Stimulated activated CD4-positive, alpha-beta T cell treated with anti-CD3 and anti-CD28 coated beads, TNF-alpha, amount 100 ng/mL, for 24 hours (primary cell): ENCODE results near the gene SPATS2L.

Experiments
- DNase-seq, 3 experiments: peaks; one replicate each; pipeline ENCODE4 v3.0.0-alpha.2; 2020; ENCODE audit warnings: low read depth in 3 of 3

The SPATS2L gene

DNA sequence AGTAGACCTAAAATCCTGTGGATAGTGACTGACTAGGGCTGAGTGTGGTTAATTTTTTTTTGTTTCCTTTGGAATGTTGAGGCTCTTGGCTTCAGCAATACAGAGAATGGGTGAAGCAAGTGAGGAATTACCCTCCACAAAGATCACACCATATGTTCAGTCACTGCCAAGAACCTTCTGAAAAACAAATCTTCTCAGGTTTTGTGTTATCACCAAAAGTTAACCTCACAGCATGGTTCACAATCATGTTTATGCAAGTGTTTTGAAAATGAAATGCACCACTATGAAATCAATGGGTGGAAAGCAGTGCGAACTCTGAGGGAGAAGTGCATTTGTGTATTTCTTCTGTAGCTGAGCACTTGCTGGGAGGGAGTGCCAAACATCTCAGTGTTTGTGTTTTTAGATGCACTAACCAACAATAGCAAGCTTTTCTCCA is 44.4 kb downstream of the SPATS2L start:
- DNase-seq = no peak

DNA sequence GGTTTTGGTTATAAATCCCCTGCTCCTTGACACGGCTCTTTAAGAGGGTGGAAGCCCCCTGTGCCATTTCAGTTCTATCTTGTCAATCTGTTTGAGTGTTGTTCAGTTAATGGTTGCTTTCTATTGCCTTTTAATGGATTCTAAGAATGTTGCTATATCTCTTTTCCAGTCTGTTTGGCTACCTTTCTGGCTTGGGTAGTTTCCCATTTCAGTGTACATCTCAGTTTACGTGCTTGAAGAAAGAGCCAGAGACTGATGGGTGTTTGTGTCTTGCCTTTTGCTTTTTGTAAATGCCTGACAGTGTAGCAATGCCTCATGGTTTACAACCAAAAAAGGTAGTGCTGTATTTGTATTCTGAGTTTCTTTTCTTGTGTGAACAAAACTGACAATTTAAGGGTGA is 45.3 kb downstream of the SPATS2L start:
- no peak for DNase-seq

DNA sequence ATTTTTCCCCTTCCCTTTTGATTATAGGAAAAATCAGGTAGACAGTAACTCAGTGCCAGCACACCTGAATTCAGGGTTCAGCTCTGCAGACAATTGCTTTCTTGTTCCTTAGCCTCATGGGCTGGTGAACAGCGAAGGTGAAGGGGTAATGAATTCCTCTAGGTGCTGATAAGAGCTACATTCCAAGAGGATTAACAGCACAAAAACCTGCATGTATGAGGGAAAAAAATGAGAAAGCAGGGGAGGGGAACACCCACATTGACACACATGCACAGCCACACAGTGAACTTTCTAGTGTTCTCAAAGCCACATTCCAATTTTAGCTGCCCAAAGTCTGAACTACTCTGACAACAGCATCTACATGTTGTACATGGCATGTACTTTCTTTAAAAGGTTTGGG is 46.1 kb downstream of the SPATS2L start:
- DNase-seq = no peak

DNA sequence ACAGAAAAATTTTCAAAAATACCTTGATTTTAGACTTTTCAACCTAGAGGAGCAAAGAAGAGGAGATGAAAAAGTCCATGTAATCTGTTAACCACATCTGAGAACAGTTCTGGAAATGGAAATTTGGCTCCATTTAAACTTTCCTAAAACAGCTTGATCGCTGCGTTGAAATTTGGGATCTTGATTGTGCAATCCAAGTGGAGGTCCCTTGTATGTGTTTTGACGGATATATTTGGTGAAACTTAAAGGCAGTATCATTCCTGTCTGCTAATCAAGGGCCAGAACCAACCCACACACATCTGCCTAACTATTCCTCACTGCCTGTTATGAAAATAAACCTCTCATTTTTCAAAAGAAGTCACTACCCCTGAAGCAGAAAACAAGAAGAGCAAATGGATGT is 46.6 kb downstream of the SPATS2L start:
- no peak for DNase-seq

DNA sequence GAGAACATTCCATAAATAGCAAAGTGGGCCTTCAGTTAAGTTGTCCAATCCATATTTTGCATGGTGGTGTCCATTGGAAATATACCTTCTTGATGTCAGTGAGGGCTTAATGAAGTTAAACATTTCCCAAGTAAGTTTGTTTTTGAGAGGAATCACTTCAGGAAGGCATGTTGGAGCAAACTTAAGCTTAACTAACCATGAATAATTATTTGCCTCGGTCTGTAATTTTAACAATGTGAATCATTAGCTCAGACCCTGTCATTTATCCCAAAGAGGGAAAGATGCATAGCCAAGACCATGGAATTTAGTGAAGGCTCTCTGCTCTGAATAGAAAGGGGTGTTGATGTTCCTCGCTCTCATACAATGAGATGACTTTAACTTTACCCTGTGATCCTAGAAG is 47.4 kb downstream of the SPATS2L start:
- no peak for DNase-seq

DNA sequence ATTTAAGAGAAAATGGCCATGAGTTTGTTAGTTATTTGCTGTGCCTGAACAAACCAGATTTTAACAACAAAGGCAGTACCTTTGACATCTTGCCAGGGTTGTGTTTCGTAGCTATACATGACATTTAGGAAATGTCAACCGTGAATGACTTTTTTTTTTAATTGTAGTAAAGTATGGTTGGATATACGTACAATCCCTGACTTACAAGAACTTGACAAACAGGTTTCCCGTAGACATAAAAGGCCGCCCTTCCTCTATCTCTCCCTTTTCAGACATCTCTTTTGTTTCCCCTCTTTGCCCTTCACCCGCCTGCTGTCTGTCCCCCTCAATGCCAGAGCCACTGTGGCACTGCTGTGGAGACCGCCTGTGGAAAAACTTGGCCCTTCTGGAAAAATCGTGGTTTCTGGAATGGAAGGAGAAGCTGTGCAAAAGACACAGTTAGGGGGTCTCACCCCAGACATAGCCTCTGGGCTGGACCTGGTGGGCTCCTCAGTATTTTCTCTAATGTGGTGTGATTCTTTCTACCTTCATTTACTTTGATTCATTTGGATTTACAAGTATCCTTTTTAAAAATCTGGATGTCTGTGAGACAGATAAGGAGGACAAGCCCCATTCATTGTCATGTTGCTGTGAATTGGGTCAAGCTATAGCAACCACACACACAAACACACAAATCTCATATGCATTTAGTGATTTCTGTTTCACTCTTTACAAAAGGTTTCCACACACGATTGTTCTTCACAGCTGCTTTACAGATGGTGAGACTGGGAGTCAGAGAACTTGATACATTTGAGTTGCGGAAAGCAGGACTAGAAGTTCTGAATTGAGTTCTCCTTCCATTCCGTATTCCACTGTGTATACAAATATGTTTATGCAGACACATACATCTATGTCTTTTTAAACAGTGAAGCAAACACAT is 48.6 kb downstream of the SPATS2L start:
- no peak for DNase-seq

DNA sequence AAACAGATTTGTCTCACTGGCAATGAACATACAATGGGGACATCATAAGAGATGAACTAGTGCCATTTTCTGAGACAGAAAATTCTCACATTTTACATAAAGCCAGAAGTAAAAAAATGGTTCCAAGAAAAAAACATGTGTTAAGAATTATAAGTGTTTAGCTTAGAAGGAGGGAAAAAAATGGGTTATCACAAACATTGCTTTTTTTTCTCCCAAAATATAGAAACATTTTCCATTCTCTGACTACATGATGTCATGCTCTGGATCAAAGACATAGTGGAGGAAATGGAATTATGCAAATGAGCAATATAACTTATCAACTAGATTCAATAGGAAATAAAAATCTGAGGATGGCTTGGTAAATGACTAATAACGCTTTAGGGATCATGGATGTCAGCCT is 49.8 kb downstream of the SPATS2L start:
- no peak for DNase-seq

DNA sequence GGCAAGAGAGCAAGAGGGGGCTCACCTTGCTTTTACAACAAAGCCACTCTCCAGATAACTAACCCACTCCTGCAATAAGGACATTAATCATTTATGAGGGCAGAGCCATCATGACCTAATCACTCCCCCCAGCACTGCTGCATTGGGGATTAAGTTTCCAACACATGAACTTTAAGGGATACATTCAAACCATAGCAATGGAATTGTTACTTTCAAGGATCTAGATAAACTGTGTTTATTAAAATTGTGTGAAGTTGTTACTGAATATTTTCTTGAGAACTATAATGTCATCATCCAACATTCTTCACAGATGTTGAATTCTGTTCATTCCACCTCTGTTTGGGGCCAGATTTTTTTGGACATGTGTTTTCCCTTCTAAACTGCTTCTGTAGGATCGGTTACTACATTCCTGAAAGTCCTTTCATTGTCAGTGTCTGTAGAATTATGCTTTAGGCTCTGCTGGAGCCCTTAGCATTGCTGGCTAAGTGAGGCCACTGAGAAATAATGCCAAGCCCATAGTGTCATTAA is 50.4 kb downstream of the SPATS2L start:
- no peak for DNase-seq

DNA sequence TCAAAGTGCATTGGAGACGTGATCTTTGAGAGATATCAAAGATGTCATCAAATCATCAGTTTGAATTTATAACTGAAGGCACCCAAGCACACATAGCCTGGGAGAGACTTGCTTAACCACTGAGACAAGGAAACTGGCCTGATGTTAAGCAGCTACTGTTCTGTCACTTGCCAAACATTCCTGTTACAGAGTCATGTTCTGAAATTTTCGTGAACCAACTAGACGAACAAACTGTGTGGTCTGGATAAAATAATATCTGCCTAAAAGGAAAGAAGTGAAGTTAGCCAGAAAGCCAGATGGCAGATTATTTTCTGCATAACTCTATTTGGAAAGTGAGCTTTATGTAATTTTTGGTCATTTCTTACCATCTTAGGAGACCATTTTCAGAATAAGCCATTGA is 51.4 kb downstream of the SPATS2L start:
- no peak for DNase-seq

DNA sequence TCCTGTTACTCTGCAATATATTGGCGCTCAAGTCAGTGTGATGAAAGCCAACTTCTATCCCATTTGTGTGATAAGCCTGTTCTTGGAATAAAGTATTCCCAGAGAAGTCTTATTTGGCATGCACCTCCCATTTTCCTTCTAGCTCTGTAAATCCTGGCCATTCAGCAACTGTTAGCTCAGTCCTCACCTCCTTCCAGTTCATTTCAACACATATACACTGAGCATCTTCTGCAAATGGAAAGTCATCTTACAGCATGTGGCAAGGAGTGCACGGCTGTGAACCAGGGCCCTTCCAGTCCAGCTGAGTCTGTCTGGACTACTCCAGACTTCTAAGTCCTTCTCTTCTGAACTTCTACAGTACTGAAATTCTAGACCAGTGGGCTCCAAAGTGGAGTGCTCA is 53.1 kb downstream of the SPATS2L start:
- DNase-seq = no peak

DNA sequence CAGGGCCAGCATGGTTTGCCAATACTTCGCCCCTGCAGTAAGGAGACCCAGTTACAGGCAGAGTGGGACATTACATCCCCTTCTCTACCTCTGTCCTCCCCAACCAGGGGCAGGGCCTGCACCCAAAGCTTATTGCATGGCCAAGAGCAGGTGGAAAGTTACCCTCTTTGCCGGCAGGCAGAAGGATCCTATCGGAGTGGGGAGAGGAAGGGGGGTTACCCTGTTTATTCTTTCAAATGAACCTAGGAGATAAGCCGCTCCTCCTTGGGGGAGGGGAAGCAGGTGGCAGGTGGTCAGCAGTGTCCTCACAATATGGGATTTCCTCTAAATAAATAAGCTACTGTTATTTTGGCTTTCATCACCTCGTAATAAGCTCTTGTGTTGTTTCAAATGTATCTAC is 53.9 kb downstream of the SPATS2L start:
- no peak for DNase-seq

DNA sequence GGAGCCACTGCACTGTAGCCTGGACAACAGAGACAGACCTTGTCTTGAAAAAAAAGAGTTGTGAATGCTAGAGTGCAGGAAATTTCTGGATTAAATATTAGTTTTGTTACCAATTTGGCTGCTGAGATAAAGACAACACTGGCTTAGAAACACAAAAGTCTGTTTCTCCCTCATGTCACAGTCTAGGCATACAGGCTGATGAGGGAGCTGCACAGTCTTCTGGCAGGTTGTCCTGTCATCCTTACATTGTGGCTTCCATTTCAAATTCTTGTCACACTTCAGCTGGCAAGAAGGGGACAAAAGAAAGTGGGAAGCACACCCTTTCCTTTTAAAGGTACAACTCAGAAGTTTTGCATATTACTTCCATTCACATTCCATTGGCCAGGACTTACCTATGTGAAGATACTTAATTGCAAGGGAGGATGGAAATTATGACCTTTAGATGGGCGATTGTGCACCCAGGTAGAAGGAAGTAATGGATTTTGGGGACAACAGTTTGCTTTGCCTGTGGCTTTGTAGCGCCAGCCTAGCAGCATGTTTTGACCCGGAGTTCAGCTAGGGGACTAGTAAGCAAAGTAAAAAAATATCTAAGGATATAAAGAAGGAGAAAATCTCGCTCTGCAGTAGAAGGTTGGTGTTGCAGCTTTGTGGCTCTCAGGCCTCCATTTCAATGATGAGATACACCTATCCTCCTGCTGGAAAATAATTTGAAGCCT is 55.9 kb downstream of the SPATS2L start:
- DNase-seq = no peak

DNA sequence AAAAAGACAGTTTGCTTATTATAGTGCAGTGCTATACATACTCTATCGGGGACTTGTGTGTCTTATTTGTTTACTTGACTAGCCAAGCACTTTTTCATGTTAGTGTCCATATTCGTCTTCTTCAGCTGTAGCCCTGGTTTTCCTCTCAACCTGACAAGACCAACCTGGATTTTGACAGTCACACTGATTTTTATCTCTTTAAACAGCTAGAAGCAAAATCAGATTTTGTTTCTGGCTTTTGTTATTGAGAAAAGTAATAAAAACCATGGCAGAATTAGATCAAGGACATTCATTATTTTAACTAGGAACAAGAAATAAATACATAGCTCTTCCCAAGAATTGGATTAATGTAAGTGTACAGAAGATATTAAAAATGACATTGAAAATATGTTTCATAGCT is 56.8 kb downstream of the SPATS2L start:
- DNase-seq = no peak

DNA sequence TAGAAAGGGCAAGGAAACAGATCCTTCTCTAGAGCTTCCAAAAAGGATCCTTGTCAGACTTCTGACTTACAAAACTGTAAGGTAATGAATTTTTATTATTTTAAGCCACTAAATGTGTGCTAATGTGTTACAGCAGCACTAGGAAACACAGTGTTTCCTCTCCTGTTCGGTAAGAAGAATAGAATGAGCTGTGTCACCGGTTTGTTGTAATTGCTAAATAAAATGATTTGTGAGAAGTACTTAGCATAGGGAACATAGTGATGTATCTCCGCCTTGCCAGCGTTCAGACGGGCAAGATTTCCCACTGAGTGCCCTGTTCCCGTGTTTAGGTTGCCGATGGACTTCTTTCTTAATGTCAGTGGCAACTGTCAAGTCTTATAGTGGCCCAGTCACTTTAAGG is 57.6 kb downstream of the SPATS2L start:
- DNase-seq = no peak

DNA sequence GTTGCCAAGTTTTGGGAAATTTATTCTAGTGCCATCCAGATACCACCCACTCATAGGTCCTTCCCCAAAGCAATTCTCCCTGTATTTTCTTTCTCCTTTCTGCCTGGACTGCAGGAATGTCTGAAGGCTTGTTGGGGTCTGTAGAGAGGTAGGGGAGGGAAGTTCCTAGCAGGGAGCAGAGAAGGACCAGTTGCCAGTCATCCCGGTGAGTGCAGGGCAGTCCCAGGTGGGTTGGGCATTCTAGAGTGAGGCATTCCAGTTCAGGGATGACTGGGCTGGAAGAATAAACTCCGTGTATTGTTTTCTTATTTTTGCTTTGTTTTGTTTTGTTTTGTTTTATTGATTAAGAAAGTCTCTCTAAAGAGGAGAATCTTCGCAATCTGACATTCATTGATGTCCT is 58.1 kb downstream of the SPATS2L start:
- DNase-seq = no peak

DNA sequence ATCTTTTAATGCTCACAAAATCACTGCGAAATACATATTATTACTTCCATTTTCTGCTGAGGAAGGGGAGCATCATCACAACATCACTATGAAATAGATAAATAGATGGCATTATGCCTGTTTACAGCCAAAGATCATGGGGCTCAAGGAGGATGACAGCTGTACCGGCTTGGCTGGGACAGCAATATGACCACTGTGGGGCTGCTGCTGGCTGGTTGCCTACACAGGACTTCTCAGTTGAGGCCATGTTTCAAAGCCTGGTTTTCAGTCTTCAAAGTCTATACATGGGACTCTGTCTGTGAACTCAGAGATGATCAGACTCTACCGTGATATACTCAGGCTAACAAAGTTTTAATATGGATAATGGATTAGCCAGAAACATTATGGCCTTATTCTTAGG is 58.7 kb downstream of the SPATS2L start:
- no peak for DNase-seq

DNA sequence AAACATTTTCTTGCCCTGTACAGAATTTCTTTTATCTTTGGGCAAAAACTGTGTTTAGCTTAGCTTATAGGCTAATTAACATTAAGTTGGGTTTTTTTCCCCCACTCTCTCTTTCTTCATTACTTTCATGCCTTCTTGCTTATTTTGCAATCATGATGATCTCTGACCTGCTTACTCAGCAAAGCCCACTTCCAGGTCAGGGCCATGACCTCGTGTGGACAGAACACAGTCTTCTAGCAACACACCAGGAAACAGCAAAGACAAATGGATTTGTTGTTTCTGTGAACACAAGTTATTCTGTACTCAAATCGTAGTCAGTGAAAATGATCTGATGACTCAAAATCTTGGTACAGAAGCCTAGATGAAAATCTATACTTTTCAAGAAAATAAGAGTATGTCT is 60.7 kb downstream of the SPATS2L start:
- DNase-seq = no peak

DNA sequence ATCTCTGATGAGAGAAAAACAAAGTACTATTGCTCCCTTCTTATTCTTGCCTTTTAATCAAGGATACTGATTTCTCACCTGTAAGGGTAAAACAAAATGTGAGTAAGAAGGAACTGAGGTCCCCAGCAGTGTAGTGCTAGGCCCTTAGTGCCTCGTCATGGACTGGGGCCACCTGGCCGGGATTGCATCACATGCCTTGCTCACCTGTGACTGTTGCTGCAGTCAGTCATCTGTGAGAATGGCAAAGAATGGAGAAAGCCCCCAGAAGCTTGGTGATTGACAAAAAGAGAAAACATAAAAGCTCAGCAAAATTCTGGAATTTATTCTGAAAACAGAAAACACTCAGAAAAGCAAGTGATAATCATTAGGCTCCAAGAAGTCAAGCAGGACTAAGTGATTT is 63.4 kb downstream of the SPATS2L start:
- no peak for DNase-seq

DNA sequence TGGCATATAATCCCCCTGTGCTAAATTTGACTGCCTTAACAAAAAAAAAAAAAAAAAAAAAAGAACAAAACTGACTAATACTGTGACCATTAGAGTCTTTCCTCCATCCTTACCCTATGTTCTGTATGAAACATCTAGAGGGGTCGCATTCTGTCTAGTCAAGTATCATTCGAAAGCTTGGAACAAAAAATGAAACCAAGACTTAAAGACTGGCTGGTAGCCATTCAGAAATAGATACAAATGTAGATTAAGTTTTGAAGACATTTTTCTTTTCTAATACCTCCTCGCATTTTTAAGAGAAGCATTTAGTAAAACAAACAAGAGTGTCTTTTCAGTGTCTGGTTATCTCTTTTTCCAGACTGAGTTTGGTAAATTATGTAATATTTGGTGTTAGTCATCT is 66.7 kb downstream of the SPATS2L start:
- no peak for DNase-seq

DNA sequence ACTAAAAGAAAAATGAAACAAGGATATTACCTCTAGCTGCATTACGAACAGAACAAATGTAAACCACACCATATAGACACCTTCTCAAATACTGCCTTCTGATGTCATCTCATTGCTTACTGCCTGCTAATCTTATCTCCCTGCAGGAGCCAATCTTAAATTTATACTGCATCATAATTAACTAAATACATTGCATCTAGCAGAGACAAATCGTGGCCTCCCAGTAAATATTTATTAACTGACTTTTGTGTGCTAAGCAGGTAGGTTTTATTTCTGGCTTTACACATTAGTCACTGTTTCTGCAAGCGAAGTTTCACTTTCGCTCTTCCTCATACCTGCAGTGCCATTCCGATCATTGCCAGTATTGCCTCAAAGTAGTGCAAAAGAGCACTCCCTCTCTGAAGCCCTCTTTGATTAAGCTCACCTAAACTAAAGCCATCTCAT is 67.5 kb downstream of the SPATS2L start:
- DNase-seq = peak in 2 of 3 experiments; percentile 8 to 24

DNA sequence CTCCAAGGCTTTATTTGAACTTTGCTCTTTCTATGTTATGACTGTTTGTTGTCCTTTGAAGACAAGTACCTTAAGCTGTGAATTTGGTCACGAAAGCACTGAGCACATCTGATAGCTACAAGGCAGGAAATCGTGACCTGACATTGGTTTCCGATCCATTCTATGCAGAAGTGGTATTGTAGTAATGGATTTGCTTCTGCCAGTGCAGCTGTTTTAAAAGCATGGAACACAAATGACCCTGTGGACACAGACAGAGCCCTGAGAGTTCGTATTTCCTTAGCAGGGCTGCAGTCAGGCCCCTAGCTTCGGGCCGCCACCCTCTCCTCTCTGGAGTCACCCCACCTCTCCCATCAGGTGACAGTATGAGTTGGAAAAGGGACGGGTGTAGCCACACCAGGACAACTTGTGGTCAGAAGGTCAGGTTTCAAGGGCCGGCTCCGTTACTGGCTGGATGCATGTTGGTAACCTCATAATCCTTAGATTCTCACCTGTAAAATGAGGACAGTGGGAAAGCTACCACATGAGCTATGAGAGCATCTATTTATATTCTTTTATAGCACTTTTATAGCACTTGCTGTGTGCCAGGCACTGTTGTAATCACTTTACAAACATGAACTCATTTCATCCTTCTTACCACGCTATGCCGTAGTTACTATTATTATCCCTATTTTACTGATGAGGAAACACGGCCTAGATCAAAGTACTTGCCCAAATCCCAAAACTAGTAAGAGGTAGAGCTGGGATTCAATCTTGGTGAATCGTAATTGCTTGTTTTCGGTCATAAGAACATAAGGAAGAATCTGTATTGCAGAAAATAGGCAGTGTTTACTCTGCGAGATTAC is 70.2 kb downstream of the SPATS2L start:
- DNase-seq = no peak
